GM12892 (cell line): ENCODE results near the gene CTSC.

Experiments used
- POLR2A ChIP-seq: IDR thresholded peaks from 2 replicates; pipeline ENCODE4 v1.6.1; 2011; ENCODE audit warnings: low read depth, low read length, control low read depth
- POLR2AphosphoS5 ChIP-seq: IDR thresholded peaks from 2 replicates; pipeline ENCODE4 v1.6.1; 2011; ENCODE audit warnings: low read depth, low read length, control low read depth
- TAF1 ChIP-seq: IDR thresholded peaks from 2 replicates; pipeline ENCODE4 v1.6.1; 2011; ENCODE audit warnings: low read depth, mild to moderate bottlenecking, control low read depth, low read length, borderline replicate concordance

DNA sequence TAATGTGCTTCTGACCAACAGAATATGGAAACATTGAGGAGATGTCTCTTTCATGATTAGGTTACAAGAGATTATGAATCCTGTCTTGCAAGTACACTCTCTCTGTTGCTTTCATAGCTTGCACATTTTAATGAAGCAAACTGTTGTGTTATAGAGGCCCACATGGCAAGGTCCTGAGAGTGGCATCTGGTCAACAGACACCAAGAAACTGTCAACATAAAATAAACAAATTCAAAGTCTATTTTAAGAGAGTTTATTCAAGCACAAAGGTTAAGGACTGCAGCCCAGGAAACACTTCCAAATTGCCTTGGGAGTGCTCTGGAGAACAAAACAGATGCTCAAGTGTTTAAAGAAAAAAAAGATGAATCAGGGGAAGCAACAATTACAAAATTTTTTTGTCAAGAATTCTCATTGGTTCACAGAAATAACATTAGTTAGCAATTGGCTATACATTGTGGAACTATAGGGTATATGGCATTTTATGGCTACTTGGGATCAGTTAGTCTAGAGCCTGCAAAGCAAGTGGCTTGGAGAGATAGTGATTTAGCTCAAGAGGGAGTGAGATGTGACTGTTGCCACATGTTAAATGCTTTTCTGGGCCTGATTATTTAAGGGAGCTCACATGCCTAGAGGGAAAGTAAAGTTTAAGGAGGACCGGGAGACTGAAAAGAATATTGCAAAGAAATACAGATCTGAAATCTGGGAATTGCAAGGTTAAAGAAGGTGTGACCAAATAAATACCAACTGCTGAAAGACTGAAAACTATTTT is 54.6 kb downstream of the CTSC start:
- TF ChIP-seq POLR2AphosphoS5 (no peak), POLR2A (no peak), TAF1 (no peak)
